IPS DF 19.7 (cell line): ENCODE results near the gene RLN3.
"Not testable (repeated sequence)": the region's sequence is repeated elsewhere in the genome, so short reads cannot be mapped to it uniquely, and the experiment has no call there.

Experiments used
- DNase-seq: peaks from one replicate; pipeline ENCODE4 v3.0.0-alpha.2; 2013; ENCODE audit warnings: low read depth, low spot score

Gene RLN3

GRCh38 chr19:14021474-14021873, 6.5 kb upstream of the RLN3 start:
- no peak for DNase-seq

GRCh38 chr19:14022469-14022868, 5.5 kb upstream of the RLN3 start:
- DNase-seq = no peak

DNA sequence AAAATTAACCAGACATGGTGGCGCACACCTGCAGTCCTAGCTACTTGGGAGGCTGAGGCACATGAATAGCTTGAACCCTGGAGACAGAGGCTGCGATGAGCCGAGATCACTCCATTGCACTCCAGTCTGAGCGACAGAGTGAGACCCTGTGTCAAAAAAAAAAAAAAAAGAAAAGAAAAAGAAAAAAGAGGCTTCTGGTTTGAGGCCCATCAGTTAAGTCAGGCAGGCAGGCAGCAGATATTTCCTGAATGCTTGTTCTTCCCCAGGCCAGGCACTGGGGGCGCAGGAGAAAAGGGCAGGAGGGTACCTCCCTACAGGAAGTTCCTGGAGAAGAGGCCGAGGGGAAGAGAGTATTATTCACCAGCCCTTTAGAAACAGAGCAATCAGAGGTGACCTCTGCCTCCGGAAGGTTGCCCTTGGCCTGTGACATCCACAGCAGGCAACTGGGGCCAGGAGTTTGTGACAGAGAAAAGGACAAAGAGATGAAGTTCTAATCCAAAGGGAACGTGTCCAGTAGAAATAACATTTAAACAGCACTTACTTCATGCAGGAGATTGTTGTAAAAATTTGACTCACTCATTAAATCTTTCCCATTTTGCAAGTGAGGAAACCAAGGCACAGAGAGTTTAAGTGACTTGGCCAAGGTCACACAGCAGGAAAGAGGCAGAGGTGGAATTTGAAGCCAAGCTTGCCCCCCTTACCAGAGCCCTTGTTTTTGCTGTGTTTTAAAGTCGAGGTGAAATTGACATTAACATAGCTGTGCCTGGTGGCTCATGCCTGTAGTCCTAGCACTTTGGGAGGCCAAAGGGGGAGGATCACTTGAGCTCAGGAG, 4.3 kb upstream of the RLN3 start:
- DNase-seq = no peak

GRCh38 chr19:14026652-14027192, 1.2 kb upstream of the RLN3 start:
- DNase-seq = not testable (repeated sequence)

DNA sequence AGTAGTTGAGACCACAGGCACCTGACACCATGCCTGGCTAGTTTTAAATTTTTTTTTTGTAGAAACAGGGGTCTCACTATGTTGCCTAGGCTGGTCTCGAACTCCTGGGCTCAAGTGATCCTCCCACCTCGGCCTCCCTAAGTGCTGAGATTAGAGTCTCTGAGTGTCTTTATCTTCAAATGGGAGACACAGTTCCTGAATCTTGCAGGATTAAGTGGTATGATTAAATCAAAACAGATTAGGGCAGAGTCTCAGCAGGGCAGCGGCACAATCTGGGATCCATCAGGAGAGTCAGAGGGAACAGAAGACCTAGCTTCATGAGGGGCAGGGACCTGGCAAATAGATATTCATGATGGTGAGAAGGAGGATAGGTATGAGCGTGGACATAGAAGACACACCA, 953 bp downstream of the RLN3 start:
- DNase-seq = no peak

GRCh38 chr19:14030997-14031718, 3.2 kb downstream of the RLN3 start:
- DNase-seq = no peak

DNA sequence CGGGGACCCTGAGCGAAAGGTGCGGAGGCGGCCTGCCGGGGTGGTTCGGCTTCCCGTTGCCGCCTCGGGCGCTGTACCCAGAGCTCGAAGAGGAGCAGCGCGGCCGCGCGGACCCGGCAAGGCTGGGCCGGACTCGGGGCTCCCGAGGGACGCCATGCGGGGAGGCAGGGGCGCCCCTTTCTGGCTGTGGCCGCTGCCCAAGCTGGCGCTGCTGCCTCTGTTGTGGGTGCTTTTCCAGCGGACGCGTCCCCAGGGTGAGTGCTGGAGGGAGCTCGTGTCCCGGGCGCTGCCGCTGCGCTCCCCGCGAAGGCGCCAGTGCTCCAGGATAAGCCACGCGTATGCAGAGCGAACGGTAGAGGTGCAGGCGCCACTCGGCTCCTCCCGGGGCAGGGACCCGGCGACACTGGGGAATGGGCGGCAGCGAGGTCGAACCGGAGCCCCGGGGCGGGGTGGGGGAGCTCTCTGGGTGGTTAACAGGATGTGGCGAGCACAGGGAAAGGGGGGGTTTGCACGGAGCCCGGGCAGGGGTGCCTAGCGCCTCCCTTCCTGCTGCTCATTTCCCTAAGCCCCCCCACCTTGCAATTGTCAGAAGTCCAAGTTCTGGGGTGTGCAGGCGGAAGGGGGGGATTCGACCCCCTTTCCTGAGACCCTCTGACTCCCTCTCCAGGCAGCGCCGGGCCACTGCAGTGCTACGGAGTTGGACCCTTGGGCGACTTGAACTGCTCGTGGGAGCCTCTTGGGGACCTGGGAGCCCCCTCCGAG, 4.0 kb downstream of the RLN3 start, which contains the start of gene IL27RA:
IL27RA (plus strand) TSS at position 44 of the 762 bp plus-strand sequence; CDS start at position 155, 111 bp downstream.
- DNase-seq = no peak

GRCh38 chr19:14033946-14034345, 6.0 kb downstream of the RLN3 start:
- no peak for DNase-seq

- not testable (repeated sequence) for DNase-seq
Measured at GRCh38 chr19:14035159-14035558, 7.2 kb downstream of the RLN3 start.

DNA sequence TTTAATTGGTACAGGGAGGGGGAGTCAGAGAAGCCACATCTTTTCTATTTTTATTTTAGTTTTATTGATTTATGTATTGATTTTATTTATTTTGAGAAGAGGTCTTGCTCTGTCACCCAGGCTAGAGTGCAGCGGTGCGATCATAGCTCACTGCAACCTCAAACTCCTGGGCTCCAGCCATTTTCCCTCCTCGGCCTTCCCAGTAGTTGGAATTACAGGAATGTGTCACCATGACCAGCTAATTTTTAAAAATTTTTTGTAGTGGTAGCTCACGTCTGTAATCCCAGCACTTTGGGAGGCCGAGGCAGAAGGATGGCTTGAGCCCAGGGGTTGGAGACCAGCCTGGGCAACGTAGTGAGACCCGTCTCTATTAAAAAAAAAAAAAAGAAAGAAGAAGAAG, 7.8 kb downstream of the RLN3 start:
- DNase-seq = no peak

DNA sequence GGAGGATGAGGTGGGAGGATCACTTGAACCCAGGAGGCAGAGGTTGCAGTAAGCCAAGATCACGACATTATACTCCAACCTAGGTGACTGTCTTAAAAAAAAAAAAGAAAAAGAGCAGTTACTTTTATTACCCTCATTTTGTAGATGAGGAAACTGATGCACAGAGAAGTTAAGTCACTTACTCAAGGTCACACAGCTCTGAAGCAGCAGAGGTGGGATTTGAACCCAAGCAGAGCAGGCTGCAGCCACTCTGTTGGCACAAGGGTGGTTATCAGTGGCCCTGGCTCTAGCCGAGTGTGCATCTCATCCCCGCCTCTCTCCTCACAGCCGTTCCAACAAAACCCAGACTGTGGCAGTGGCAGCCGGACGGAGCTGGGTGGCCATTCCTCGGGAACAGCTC, 11.2 kb downstream of the RLN3 start:
- DNase-seq = no peak

GRCh38 chr19:14042659-14043608, 15.0 kb downstream of the RLN3 start:
- DNase-seq = peak; percentile 67

DNA sequence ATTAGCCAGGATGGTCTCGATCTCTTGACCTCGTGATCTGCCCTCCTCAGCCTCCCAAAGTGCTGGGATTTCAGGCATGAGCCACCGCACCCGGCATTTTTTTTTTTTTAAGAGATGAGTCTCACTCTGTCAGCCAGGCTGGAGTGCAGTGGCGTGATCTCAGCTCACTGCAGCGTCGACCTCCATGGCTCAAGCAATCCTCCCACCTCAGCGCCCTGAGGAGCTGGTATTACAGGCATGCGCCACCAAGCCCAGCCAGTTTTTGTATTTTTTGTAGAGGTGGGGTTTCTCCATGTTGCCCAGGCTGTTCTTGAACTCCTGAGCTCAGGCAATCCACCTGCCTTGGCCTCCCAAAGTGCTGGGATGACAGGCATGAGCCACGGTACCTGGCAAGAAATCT, 19.9 kb downstream of the RLN3 start:
- DNase-seq = not testable (repeated sequence)

DNA sequence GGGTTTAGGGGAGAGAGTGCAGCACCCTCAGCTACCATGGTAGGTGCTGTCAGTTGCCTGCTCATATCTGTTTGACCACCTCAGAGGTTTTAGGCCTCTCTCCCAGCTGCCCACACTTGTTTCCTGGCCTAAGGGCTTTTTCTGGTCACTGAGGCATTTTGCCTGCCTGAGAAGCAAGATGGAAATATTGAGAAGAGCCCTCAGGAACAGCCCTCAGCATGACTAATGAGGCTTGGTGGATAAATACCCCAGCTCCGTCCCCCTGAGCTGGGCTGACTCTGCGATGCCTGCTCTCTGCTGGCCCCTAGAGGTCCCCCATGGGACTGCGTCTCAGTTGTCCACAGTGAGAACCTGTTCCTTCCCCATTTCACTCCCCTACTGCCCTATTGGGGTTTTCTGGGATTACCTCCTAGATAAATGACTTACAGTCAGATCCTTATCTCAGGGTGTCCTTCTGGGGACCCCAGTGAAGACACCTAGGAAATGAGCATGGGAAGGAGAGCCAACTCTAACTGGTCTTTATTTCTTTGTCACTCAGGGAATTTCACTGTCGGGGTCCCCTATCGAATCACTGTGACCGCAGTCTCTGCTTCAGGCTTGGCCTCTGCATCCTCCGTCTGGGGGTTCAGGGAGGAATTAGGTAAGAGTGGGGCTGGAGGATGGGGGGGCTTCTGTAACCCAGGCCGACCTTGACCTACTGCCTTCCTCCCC, 20.6 kb downstream of the RLN3 start:
- DNase-seq = no peak

DNA sequence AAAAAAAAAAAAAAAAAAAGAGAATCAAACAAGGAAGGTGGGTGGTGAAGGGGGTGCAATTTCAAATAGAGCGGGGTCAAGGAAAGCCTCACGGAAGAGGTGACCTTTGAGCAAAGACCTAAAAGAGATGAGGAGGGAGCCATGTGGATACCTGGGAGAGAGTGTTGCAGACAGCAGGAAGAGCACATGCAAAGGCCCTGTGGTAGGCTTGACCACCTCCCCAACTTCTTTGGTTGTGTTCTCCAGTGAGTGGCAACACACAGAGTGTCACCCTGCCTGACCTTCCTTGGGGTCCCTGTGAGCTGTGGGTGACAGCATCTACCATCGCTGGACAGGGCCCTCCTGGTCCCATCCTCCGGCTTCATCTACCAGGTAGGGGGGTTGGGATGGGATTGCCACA, 22.6 kb downstream of the RLN3 start:
- no peak for DNase-seq

GRCh38 chr19:14050961-14051360, 23.0 kb downstream of the RLN3 start:
- not testable (repeated sequence) for DNase-seq

- DNase-seq = no peak
Measured at GRCh38 chr19:14051980-14052379, 24.0 kb downstream of the RLN3 start.

DNA sequence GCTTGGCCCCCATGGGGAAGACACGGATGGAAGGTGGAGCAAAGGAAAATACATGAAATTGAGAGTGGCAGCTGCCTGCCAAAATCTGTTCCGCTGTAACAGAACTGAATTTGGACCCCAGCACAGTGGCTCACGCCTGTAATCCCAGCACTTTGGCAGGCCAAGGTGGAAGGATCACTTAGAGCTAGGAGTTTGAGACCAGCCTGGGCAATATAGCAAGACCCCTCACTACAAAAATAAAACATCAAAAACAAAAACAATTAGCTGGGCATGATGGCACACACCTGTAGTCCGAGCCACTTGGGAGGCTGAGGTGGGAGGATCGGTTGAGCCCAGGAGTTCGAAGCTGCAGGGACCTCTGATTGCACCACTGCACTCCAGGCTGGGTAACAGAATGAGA, 24.5 kb downstream of the RLN3 start:
- no peak for DNase-seq

GRCh38 chr19:14053032-14053431, 25.1 kb downstream of the RLN3 start:
- DNase-seq = no peak

GRCh38 chr19:14053500-14053899, 25.6 kb downstream of the RLN3 start:
- DNase-seq = no peak
